ENCODE data around the gene PRICKLE2. TPM values are rescaled to one million over a fixed set of nuclear protein-coding genes. Genes with fewer than 3 reads are reported as not detected.

The PRICKLE2 gene
- total RNA-seq, 1 donor from 2014 or later: 84.4 TPM

DNA sequence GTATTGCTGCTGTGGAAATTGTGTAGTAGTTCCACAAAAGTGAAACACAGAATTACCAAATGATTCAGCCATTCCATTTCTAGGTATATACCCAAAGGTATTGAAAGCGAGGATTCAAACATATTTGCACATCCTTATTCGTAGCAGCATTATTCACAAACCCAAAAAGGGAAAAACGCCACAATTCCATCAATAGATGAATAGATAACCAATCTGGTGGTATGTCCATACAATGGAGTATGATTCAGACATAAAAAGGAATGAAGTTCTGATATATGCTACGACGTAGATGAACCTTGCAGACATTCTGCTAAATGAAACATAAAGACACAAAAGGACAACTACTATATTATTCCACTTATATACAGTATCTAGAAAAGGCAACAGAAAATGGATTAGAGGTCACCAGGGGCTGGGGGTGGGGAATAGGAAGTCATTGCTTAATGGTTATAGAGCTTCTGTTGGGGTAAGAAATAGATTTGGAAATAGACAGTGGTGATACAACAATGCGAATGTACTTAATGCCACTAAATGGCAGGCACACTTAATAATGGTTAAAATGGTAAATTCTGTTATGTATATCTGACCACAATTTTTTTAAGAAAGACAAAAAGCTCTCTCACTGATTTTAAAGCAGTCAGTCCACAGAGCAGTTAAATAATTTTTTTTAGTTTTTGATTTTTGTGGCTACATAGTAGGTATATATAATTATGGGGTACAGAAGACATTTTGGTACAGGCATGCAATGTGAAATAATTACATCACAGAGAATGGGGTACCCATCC lies 150.2 kb downstream of the PRICKLE2 start:
- H2AFZ ChIP-seq (ENCODE audit: low read depth, low read length): no peak overlapping the region
- no peaks in the 10 kb centered on the region for H4K20me1 ChIP-seq (ENCODE audit: insufficient read depth, low read length)
- H3K27ac ChIP-seq (ENCODE audit: low read depth, low read length): no peak overlapping the region
- H3K36me3 ChIP-seq (ENCODE audit: insufficient read depth, low read length): no peaks in the 10 kb centered on the region
- Mint-ChIP-seq H3K4me1 (ENCODE audit: low read depth, unreplicated experiment) (peaks cover 11% of the 10 kb centered on the region), H3K36me3 (ENCODE audit: low read depth, unreplicated experiment) (peaks cover 2% of the 10 kb centered on the region), H3K27ac (ENCODE audit: unreplicated experiment) (no peak overlapping the region), H3K9me3 (ENCODE audit: unreplicated experiment) (peaks cover 2% of the 10 kb centered on the region), H3K4me3 (ENCODE audit: unreplicated experiment) (no peak overlapping the region), H3K27me3 (ENCODE audit: low read depth, unreplicated experiment) (peaks cover 3% of the 10 kb centered on the region)
- H3K9ac ChIP-seq (ENCODE audit: low read length): no peak overlapping the region
- H3K4me1 ChIP-seq (ENCODE audit: insufficient read depth, low read length): no peaks in the 10 kb centered on the region
- H3K9me3 ChIP-seq (ENCODE audit: insufficient read depth, low read depth, low read length): no peaks in the 10 kb centered on the region
- no peak for TF ChIP-seq EZH2 (IDR thresholded peaks at IDR 0.05; ENCODE audit: insufficient read depth, low read length)
- TF ChIP-seq, protein P1, sequence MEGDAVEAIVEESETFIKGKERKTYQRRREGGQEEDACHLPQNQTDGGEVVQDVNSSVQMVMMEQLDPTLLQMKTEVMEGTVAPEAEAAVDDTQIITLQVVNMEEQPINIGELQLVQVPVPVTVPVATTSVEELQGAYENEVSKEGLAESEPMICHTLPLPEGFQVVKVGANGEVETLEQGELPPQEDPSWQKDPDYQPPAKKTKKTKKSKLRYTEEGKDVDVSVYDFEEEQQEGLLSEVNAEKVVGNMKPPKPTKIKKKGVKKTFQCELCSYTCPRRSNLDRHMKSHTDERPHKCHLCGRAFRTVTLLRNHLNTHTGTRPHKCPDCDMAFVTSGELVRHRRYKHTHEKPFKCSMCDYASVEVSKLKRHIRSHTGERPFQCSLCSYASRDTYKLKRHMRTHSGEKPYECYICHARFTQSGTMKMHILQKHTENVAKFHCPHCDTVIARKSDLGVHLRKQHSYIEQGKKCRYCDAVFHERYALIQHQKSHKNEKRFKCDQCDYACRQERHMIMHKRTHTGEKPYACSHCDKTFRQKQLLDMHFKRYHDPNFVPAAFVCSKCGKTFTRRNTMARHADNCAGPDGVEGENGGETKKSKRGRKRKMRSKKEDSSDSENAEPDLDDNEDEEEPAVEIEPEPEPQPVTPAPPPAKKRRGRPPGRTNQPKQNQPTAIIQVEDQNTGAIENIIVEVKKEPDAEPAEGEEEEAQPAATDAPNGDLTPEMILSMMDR (IDR thresholded peaks at IDR 0.05; ENCODE audit: insufficient read depth, low read depth, low read length): no peak
- no peak overlapping the region for H3K4me3 ChIP-seq (ENCODE audit: insufficient read depth, low read depth, low read length)
- no peaks in the 10 kb centered on the region for H3K27me3 ChIP-seq (ENCODE audit: insufficient read depth, low read length)
- no peak for DNase-seq (ENCODE audit: low read depth)
- no peak overlapping the region for H3K4me2 ChIP-seq (ENCODE audit: low read length)
- H3K79me2 ChIP-seq (ENCODE audit: insufficient read depth, low read length): no peaks in the 10 kb centered on the region
- peak; percentile 20 for FAIRE-seq

DNA sequence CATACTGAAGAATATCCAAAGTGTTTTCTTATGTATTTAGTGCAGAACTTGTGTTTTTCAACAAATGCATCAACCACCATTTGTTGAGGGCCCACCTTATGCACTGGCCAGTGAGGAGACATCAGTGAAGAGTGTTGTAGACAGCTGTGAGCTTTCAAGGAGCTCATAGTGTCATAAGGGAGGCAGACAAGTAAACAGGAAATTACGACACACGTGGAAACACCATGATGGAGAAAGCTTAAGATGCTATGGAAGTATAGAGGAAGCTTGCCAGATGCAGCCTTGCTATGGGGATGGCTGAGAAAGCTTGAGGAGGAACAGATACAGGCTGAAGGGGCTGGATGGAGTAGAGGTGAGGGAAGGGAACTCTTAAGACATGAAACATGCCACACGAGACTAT lies 151.2 kb downstream of the PRICKLE2 start:
- Histone ChIP-seq H3K4me2 (ENCODE audit: low read length) (no peak overlapping the region), H3K27ac (ENCODE audit: low read depth, low read length) (no peak overlapping the region), H3K4me3 (ENCODE audit: insufficient read depth, low read depth, low read length) (no peak overlapping the region), H3K9me3 (ENCODE audit: insufficient read depth, low read depth, low read length) (no peaks in the 10 kb centered on the region), H3K27me3 (ENCODE audit: insufficient read depth, low read length) (no peaks in the 10 kb centered on the region), H3K36me3 (ENCODE audit: insufficient read depth, low read length) (no peaks in the 10 kb centered on the region), H3K9ac (ENCODE audit: low read length) (no peak overlapping the region), H3K4me1 (ENCODE audit: insufficient read depth, low read length) (no peaks in the 10 kb centered on the region), H4K20me1 (ENCODE audit: insufficient read depth, low read length) (no peaks in the 10 kb centered on the region), H2AFZ (ENCODE audit: low read depth, low read length) (no peak overlapping the region), H3K79me2 (ENCODE audit: insufficient read depth, low read length) (no peaks in the 10 kb centered on the region)
- peaks cover under 1% of the 10 kb centered on the region for H3K27me3 Mint-ChIP-seq (ENCODE audit: low read depth, unreplicated experiment)
- no peak for TF ChIP-seq EZH2 (IDR thresholded peaks at IDR 0.05; ENCODE audit: insufficient read depth, low read length)
- TF ChIP-seq, protein P1 (IDR thresholded peaks at IDR 0.05; ENCODE audit: insufficient read depth, low read depth, low read length): no peak
- H3K4me1 Mint-ChIP-seq (ENCODE audit: low read depth, unreplicated experiment): peaks cover 11% of the 10 kb centered on the region
- no peak overlapping the region for H3K4me3 Mint-ChIP-seq (ENCODE audit: unreplicated experiment)
- FAIRE-seq (no peak), DNase-seq (ENCODE audit: low read depth) (no peak)
- no peak overlapping the region for H3K27ac Mint-ChIP-seq (ENCODE audit: unreplicated experiment)
- peaks cover 2% of the 10 kb centered on the region for H3K9me3 Mint-ChIP-seq (ENCODE audit: unreplicated experiment)
- H3K36me3 Mint-ChIP-seq (ENCODE audit: low read depth, unreplicated experiment): peaks cover 2% of the 10 kb centered on the region

DNA sequence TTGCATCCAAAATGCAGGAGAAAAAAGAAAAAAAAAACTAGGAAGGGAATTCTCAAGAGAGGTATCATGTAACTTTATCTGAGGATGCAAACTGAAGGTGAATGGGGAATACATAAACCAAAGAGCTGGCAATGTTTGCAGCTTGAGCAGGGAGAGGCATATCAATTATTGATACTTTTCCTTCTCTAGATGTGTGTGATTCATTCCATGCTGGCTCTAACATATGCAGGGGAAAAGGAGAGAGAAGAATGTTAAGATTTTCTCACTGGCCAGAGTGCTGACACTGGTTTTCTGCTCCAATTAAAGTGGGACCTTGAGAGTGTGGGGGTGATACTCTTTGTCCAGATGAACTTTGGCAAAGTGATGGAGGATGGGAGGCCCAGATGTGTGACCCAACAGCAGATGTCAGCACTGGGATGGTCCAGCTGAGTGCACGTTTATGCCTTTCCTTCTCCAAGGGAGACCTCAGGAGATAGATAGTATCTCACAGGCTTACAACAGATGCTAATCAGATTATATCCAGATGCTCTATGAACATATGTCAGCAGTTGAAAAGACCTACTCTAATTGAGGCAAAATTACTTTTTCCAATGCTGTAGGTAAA lies 152.0 kb downstream of the PRICKLE2 start:
- H3K79me2 ChIP-seq (ENCODE audit: insufficient read depth, low read length): no peaks in the 10 kb centered on the region
- Mint-ChIP-seq H3K4me1 (ENCODE audit: low read depth, unreplicated experiment) (peaks cover 13% of the 10 kb centered on the region), H3K27ac (ENCODE audit: unreplicated experiment) (no peak overlapping the region), H3K9me3 (ENCODE audit: unreplicated experiment) (peaks cover 2% of the 10 kb centered on the region), H3K4me3 (ENCODE audit: unreplicated experiment) (no peak overlapping the region), H3K27me3 (ENCODE audit: low read depth, unreplicated experiment) (no peaks in the 10 kb centered on the region), H3K36me3 (ENCODE audit: low read depth, unreplicated experiment) (peaks cover 2% of the 10 kb centered on the region)
- no peaks in the 10 kb centered on the region for H3K4me1 ChIP-seq (ENCODE audit: insufficient read depth, low read length)
- no peak overlapping the region for H3K27ac ChIP-seq (ENCODE audit: low read depth, low read length)
- H3K36me3 ChIP-seq (ENCODE audit: insufficient read depth, low read length): no peaks in the 10 kb centered on the region
- DNase-seq (ENCODE audit: low read depth): no peak
- no peak overlapping the region for H3K4me2 ChIP-seq (ENCODE audit: low read length)
- no peaks in the 10 kb centered on the region for H4K20me1 ChIP-seq (ENCODE audit: insufficient read depth, low read length)
- H2AFZ ChIP-seq (ENCODE audit: low read depth, low read length): no peak overlapping the region
- no peaks in the 10 kb centered on the region for H3K27me3 ChIP-seq (ENCODE audit: insufficient read depth, low read length)
- TF ChIP-seq, protein P1 (IDR thresholded peaks at IDR 0.05; ENCODE audit: insufficient read depth, low read depth, low read length): no peak
- no peak for TF ChIP-seq EZH2 (IDR thresholded peaks at IDR 0.05; ENCODE audit: insufficient read depth, low read length)
- no peak overlapping the region for H3K4me3 ChIP-seq (ENCODE audit: insufficient read depth, low read depth, low read length)
- H3K9ac ChIP-seq (ENCODE audit: low read length): no peak overlapping the region
- no peak for FAIRE-seq
- no peaks in the 10 kb centered on the region for H3K9me3 ChIP-seq (ENCODE audit: insufficient read depth, low read depth, low read length)
